PC-3 (cell line): ENCODE results near the gene ERVK3-1. TPM values are rescaled to one million over a fixed set of nuclear protein-coding genes. Genes with fewer than 3 reads are reported as not detected.
A peak's percentile ranks its signal among the peaks of the same experiment; 100 is the strongest.

Source experiments
- ATAC-seq: fragments of 200-7000 bp; cut with Tn5 transposase; 2 replicates; pipeline ENCODE4 v1.9.1; 2020; ENCODE audit warnings: mild to moderate bottlenecking, moderate library complexity
- BruUV-seq: library from RNA; stranded (reverse); fragments of 400-500 nt; replicated peaks from 2 replicates; lab custom pipeline; 2021; lab: Mats Ljungman, UMichigan
- CTCF ChIA-PET: fragments of 300-600 bp; sonication (Branson Sonifier 250); formaldehyde crosslinking; loops from one replicate; lab custom pipeline; 2022; ENCODE audit warnings: antibody characterized with exemption; lab: Charles Lee
- POLR2A ChIA-PET: fragments of 300-600 bp; sonication (Branson Sonifier 250); formaldehyde crosslinking; loops from one replicate; lab custom pipeline; 2022; ENCODE audit warnings: antibody characterized with exemption; ENCODE audit not compliant: unreplicated experiment; lab: Charles Lee
- DNase-seq: peaks from one replicate; pipeline ENCODE4 v3.0.0-alpha.2; 2015
- H2AFZ ChIP-seq: fragments of 300-600 bp; sonication (generic); 2 replicates; pipeline ENCODE4 v1.6.0; 2016; ENCODE audit warnings: antibody characterized with exemption, low read length
- H3F3A ChIP-seq: fragments of 300-600 bp; sonication (generic); one replicate; pipeline ENCODE4 v1.6.0; 2017; ENCODE audit warnings: antibody characterized with exemption, low read length, control low read depth, mild to moderate bottlenecking; ENCODE audit not compliant: unreplicated experiment
- H3K27ac ChIP-seq: fragments of 300-600 bp; sonication (generic); 2 replicates; pipeline ENCODE4 v1.5.1; 2016; ENCODE audit warnings: mild to moderate bottlenecking, low read length
- H3K27me3 ChIP-seq: fragments of 300-600 bp; sonication (generic); 2 replicates; pipeline ENCODE4 v1.6.1; 2016; ENCODE audit warnings: low read length, mixed read lengths
- H3K36me3 ChIP-seq: fragments of 300-600 bp; sonication (generic); 2 replicates; pipeline ENCODE4 v1.6.1; 2016; ENCODE audit warnings: low read depth, mixed run types, low read length, mixed read lengths
- H3K4me1 ChIP-seq: fragments of 300-600 bp; sonication (generic); 2 replicates; pipeline ENCODE4 v1.5.1; 2016; ENCODE audit warnings: low read length; ENCODE audit not compliant: insufficient read depth
- H3K4me2 ChIP-seq: fragments of 300-600 bp; sonication (generic); 2 replicates; pipeline ENCODE4 v1.6.0; 2016; ENCODE audit warnings: low read length
- H3K4me3 ChIP-seq: fragments of 300-600 bp; sonication (generic); 2 replicates; pipeline ENCODE4 v1.5.1; 2016; ENCODE audit warnings: mild to moderate bottlenecking, low read length, mixed read lengths
- H3K79me2 ChIP-seq: fragments of 300-600 bp; sonication (generic); 2 replicates; pipeline ENCODE4 v1.6.1; 2017; ENCODE audit warnings: low read length, mixed read lengths
- H3K9ac ChIP-seq: fragments of 300-600 bp; sonication (generic); 2 replicates; pipeline ENCODE4 v1.6.0; 2016; ENCODE audit warnings: mild to moderate bottlenecking, low read length
- H3K9me2 ChIP-seq: fragments of 300-600 bp; sonication (generic); replicated peaks from 2 replicates; pipeline ENCODE4 v1.6.1; 2016; ENCODE audit warnings: mixed run types, low read length, mixed read lengths
- H3K9me3 ChIP-seq: fragments of 300-600 bp; sonication (generic); 2 replicates; pipeline ENCODE4 v1.6.1; 2016; ENCODE audit warnings: low read length, mixed read lengths
- H4K20me1 ChIP-seq: fragments of 300-600 bp; sonication (generic); 2 replicates; pipeline ENCODE4 v1.6.1; 2016; ENCODE audit warnings: low read length, mixed read lengths
- EZH2 ChIP-seq: fragments of 300-600 bp; sonication (generic); IDR thresholded peaks from one replicate; pipeline ENCODE4 v1.6.1; 2017; ENCODE audit warnings: antibody characterized with exemption, mild to moderate bottlenecking, low read length; ENCODE audit not compliant: unreplicated experiment
- EZH2phosphoT487 ChIP-seq: fragments of 300-600 bp; sonication (generic); IDR thresholded peaks from 2 replicates; pipeline ENCODE4 v1.6.1; 2018; ENCODE audit warnings: mild to moderate bottlenecking, antibody characterized with exemption, low read length, borderline replicate concordance
- intact Hi-C: fragments of 100-400 bp; cut with micrococcal nuclease; formaldehyde crosslinking; loops from 2 replicates; pipeline ENCODE4 v1.9.0; 2023
- total RNA-seq: library from RNA; depleted of rRNA; stranded (reverse); fragments of >200 nt; gene quantifications from 2 replicates; pipeline ENCODE4 v1.2.3, GENCODE V29; 2014
- TF ChIP-seq, protein P1 (sequence below): fragments of 300-600 bp; sonication (generic); conservative IDR thresholded peaks from 2 replicates; pipeline ENCODE4 v1.5.1; 2017; ENCODE audit warnings: antibody characterized with exemption, low read depth, mild to moderate bottlenecking, low read length

Gene ERVK3-1
- total RNA-seq, 1 experiment from 2014 or later: 104 TPM

DNA sequence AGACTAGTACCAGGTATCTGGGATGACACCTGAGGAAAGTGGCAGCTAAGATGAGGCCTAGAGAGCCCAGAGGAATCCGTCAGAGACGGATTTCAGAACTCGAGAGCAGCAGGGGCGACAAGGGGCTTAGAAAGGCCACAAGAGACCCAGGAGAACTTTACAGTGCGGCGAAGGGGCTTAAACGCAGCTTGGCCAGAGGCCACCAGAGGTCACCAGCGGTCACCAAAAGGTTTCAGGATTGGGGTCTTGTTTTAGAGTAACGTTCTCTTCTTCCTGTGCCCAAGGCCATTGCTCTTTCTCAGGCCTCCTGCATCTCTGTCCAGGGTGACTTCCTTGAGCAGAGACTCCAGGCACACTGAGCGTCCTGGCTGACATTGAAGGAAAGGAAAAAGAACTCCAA is 23.8 kb downstream of the ERVK3-1 start:
- no peaks in the 10 kb centered on the region for H3F3A ChIP-seq
- BruUV-seq: no TSS peak
- TF ChIP-seq, protein P1, sequence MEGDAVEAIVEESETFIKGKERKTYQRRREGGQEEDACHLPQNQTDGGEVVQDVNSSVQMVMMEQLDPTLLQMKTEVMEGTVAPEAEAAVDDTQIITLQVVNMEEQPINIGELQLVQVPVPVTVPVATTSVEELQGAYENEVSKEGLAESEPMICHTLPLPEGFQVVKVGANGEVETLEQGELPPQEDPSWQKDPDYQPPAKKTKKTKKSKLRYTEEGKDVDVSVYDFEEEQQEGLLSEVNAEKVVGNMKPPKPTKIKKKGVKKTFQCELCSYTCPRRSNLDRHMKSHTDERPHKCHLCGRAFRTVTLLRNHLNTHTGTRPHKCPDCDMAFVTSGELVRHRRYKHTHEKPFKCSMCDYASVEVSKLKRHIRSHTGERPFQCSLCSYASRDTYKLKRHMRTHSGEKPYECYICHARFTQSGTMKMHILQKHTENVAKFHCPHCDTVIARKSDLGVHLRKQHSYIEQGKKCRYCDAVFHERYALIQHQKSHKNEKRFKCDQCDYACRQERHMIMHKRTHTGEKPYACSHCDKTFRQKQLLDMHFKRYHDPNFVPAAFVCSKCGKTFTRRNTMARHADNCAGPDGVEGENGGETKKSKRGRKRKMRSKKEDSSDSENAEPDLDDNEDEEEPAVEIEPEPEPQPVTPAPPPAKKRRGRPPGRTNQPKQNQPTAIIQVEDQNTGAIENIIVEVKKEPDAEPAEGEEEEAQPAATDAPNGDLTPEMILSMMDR: peak; percentile 60
- TF ChIP-seq EZH2phosphoT487: no peak
- no peak overlapping the region for H3K27ac ChIP-seq
- H3K79me2 ChIP-seq: peaks cover 51% of the 10 kb centered on the region
- no peaks in the 10 kb centered on the region for H3K9me3 ChIP-seq
- H3K4me2 ChIP-seq: peak overlapping the region; percentile 94
- peaks cover 5% of the 10 kb centered on the region; the same call in 1 of the 2 replicates for H4K20me1 ChIP-seq
- H3K36me3 ChIP-seq: no peaks in the 10 kb centered on the region
- H2AFZ ChIP-seq: no peak overlapping the region
- no peaks in the 10 kb centered on the region for H3K9me2 ChIP-seq
- no peak overlapping the region for H3K4me3 ChIP-seq
- H3K27me3 ChIP-seq: no peaks in the 10 kb centered on the region
- POLR2A ChIA-PET: no interaction called here
- ATAC-seq (no peak), DNase-seq (peak; percentile 23)
- H3K9ac ChIP-seq: no peak overlapping the region
- intact Hi-C loops: loop anchor here (5.0 kb wide), 1 partner anchor 73 kb away; no protein-coding TSS in a partner anchor
- H3K4me1 ChIP-seq: peaks cover 26% of the 10 kb centered on the region
- CTCF ChIA-PET: no interaction called here

- CTCF ChIA-PET: no interaction called here
- POLR2A ChIA-PET: interaction anchor here (0.5 to 1.1 kb wide), 4 partner anchors 9 to 164 kb away, joined by 3 to 7 read pairs (median 6); partner anchors contain the start of gene ZNF497
- peak; percentile 13 for ATAC-seq
These were observed 25.3 kb downstream of the ERVK3-1 start for GRCh38 chr19:58330458-58330857.

DNA sequence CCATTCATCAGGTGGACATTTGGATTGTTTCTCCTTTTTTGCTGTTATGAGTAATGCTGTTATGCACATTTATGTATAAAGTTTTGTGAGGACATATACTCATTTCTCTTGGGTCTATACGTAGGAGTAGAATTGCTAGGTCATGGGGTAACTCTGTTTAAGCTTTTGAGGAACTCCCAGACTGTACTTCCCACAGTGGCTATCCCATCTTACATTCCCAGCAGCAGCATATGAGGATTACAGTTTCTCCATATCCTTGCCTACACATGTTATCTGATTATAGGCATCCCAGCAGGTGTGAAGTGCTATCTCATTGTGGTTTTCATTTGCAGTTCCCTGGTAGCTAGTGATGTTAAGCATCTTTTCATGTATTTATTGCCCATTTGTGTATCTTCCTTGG is 27.5 kb downstream of the ERVK3-1 start:
- DNase-seq (no peak), ATAC-seq (no peak)
- no peak overlapping the region for H3K4me2 ChIP-seq
- TF ChIP-seq EZH2 (no peak), EZH2phosphoT487 (no peak)
- TF ChIP-seq, protein P1: no peak
- no peak overlapping the region for H2AFZ ChIP-seq
- ChIA-PET CTCF (no interaction called here), POLR2A (no interaction called here)
- no peaks in the 10 kb centered on the region for H3F3A ChIP-seq
- H3K27me3 ChIP-seq: no peaks in the 10 kb centered on the region
- BruUV-seq: no TSS peak
- peaks cover 19% of the 10 kb centered on the region for H3K4me1 ChIP-seq
- peaks cover 21% of the 10 kb centered on the region for H3K79me2 ChIP-seq
- H3K36me3 ChIP-seq: peaks cover 16% of the 10 kb centered on the region
- intact Hi-C loops: no loop called here
- no peak overlapping the region for H3K4me3 ChIP-seq
- H3K9ac ChIP-seq: no peak overlapping the region
- no peaks in the 10 kb centered on the region for H3K9me2 ChIP-seq
- H3K9me3 ChIP-seq: no peaks in the 10 kb centered on the region
- no peaks in the 10 kb centered on the region for H4K20me1 ChIP-seq
- no peak overlapping the region for H3K27ac ChIP-seq

More at GRCh38 chr19:58330458-58330857, 25.3 kb downstream of the ERVK3-1 start:
- Histone ChIP-seq H4K20me1 (peaks cover under 1% of the 10 kb centered on the region; the same call in 1 of the 2 replicates), H3K36me3 (no peaks in the 10 kb centered on the region), H3K27ac (peak overlapping the region; percentile 19), H2AFZ (no peak overlapping the region), H3F3A (no peaks in the 10 kb centered on the region), H3K9ac (no peak overlapping the region), H3K79me2 (peaks cover 37% of the 10 kb centered on the region), H3K9me2 (no peaks in the 10 kb centered on the region), H3K9me3 (no peaks in the 10 kb centered on the region), H3K4me1 (peaks cover 21% of the 10 kb centered on the region), H3K4me3 (no peak overlapping the region), H3K4me2 (peak overlapping the region; percentile 21), H3K27me3 (no peaks in the 10 kb centered on the region)
- intact Hi-C loops: no loop called here
- TF ChIP-seq EZH2 (no peak), EZH2phosphoT487 (no peak)
- TF ChIP-seq, protein P1: no peak
- no TSS peak for BruUV-seq
- peak; percentile 88 for DNase-seq
